Astrocyte (in vitro differentiated cells and primary cell): ENCODE measurements around the gene FEV. TPM values are rescaled to one million over a fixed set of nuclear protein-coding genes. Genes with fewer than 3 reads are reported as not detected.

Source experiments
- DNase-seq: peaks from one replicate; pipeline ENCODE4 v3.0.0-alpha.2; 2010; ENCODE audit warnings: low read depth
- FAIRE-seq: peaks from 2 replicates; lab custom pipeline; 2011; peaks lifted over from hg19 to GRCh38; lab: Jason Lieb, UNC
- H2AFZ ChIP-seq: 2 replicates; pipeline ENCODE4 v1.6.0; 2012; ENCODE audit warnings: low read depth, low read length, inconsistent platforms
- H3K27ac ChIP-seq: 2 replicates; pipeline ENCODE4 v1.5.1; 2011; ENCODE audit warnings: low read depth, low read length, inconsistent platforms
- H3K27me3 ChIP-seq: 2 replicates; pipeline ENCODE4 v1.6.0; 2011; ENCODE audit warnings: low read length, inconsistent platforms; ENCODE audit not compliant: insufficient read depth
- H3K36me3 ChIP-seq: 2 replicates; pipeline ENCODE4 v1.5.1; 2011; ENCODE audit warnings: low read length, inconsistent platforms; ENCODE audit not compliant: insufficient read depth
- H3K4me1 ChIP-seq: 2 replicates; pipeline ENCODE4 v1.5.1; 2011; ENCODE audit warnings: low read length, inconsistent platforms; ENCODE audit not compliant: insufficient read depth
- H3K4me2 ChIP-seq: 2 replicates; pipeline ENCODE4 v1.6.0; 2012; ENCODE audit warnings: low read length, inconsistent platforms
- H3K4me3 ChIP-seq: 2 replicates; pipeline ENCODE4 v1.5.1; 2011; ENCODE audit warnings: low read depth, mild to moderate bottlenecking, low read length, inconsistent platforms; ENCODE audit not compliant: insufficient read depth
- H3K79me2 ChIP-seq: 2 replicates; pipeline ENCODE4 v1.6.0; 2012; ENCODE audit warnings: mild to moderate bottlenecking, low read length, inconsistent platforms; ENCODE audit not compliant: insufficient read depth
- H3K9ac ChIP-seq: 2 replicates; pipeline ENCODE4 v1.6.0; 2012; ENCODE audit warnings: mild to moderate bottlenecking, low read length, inconsistent platforms
- H3K9me3 ChIP-seq: 2 replicates; pipeline ENCODE4 v1.5.1; 2012; ENCODE audit warnings: low read depth, mild to moderate bottlenecking, low read length, inconsistent platforms; ENCODE audit not compliant: insufficient read depth
- H4K20me1 ChIP-seq: 2 replicates; pipeline ENCODE4 v1.6.0; 2012; ENCODE audit warnings: low read length, inconsistent platforms; ENCODE audit not compliant: insufficient read depth
- H3K27ac Mint-ChIP-seq: one replicate; pipeline ENCODE4 v1.8.0; 2021; ENCODE audit warnings: mild to moderate bottlenecking, mixed read lengths; ENCODE audit not compliant: unreplicated experiment
- H3K27me3 Mint-ChIP-seq: one replicate; pipeline ENCODE4 v1.8.0; 2021; ENCODE audit warnings: low read depth, mixed read lengths; ENCODE audit not compliant: unreplicated experiment
- H3K36me3 Mint-ChIP-seq: one replicate; pipeline ENCODE4 v1.8.0; 2021; ENCODE audit warnings: low read depth, mixed read lengths; ENCODE audit not compliant: unreplicated experiment
- H3K4me1 Mint-ChIP-seq: one replicate; pipeline ENCODE4 v1.8.0; 2021; ENCODE audit warnings: low read depth, mixed read lengths; ENCODE audit not compliant: unreplicated experiment
- H3K4me3 Mint-ChIP-seq: one replicate; pipeline ENCODE4 v1.8.0; 2021; ENCODE audit warnings: mild to moderate bottlenecking, moderate library complexity, mixed read lengths; ENCODE audit not compliant: unreplicated experiment
- H3K9me3 Mint-ChIP-seq: one replicate; pipeline ENCODE4 v1.8.0; 2021; ENCODE audit warnings: mild to moderate bottlenecking, mixed read lengths; ENCODE audit not compliant: unreplicated experiment
- CTCF ChIP-seq: IDR thresholded peaks from 2 replicates; pipeline ENCODE4 v1.5.1; 2011; ENCODE audit warnings: low read depth, mild to moderate bottlenecking, inconsistent platforms, low read length, moderate library complexity; ENCODE audit not compliant: insufficient read depth
- EZH2 ChIP-seq: IDR thresholded peaks from 2 replicates; pipeline ENCODE4 v1.6.1; 2012; ENCODE audit warnings: mild to moderate bottlenecking, low read length, inconsistent platforms; ENCODE audit not compliant: insufficient read depth
- total RNA-seq: library from RNA; stranded (reverse); gene quantifications from 2 replicates; pipeline ENCODE4 v1.2.1, GENCODE V29; 2021

Gene FEV
- total RNA-seq, 1 donor from 2014 or later: not detected

GRCh38 chr2:219030177-219030940 is 45.4 kb upstream of the FEV start:
- H3K27ac Mint-ChIP-seq: no peak overlapping the region
- H3K4me3 Mint-ChIP-seq: no peak overlapping the region
- Histone ChIP-seq H3K9ac (no peak overlapping the region), H3K4me3 (no peak overlapping the region), H3K27ac (no peak overlapping the region), H3K36me3 (no peaks in the 10 kb centered on the region), H2AFZ (no peak overlapping the region), H3K9me3 (no peaks in the 10 kb centered on the region), H3K27me3 (peaks cover 20% of the 10 kb centered on the region), H4K20me1 (no peaks in the 10 kb centered on the region), H3K4me2 (no peak overlapping the region), H3K79me2 (no peaks in the 10 kb centered on the region), H3K4me1 (no peaks in the 10 kb centered on the region)
- DNase-seq (no peak), FAIRE-seq (no peak)
- H3K9me3 Mint-ChIP-seq: no peaks in the 10 kb centered on the region
- H3K36me3 Mint-ChIP-seq: no peaks in the 10 kb centered on the region
- H3K27me3 Mint-ChIP-seq: peaks cover 71% of the 10 kb centered on the region
- TF ChIP-seq CTCF (no peak), EZH2 (no peak)
- no peaks in the 10 kb centered on the region for H3K4me1 Mint-ChIP-seq

- Histone ChIP-seq H3K9ac (no peak overlapping the region), H3K36me3 (no peaks in the 10 kb centered on the region), H2AFZ (no peak overlapping the region), H3K27me3 (peaks cover 19% of the 10 kb centered on the region), H3K79me2 (no peaks in the 10 kb centered on the region), H3K4me1 (no peaks in the 10 kb centered on the region), H3K9me3 (no peaks in the 10 kb centered on the region), H3K4me3 (no peak overlapping the region), H4K20me1 (no peaks in the 10 kb centered on the region), H3K27ac (no peak overlapping the region), H3K4me2 (no peak overlapping the region)
- H3K36me3 Mint-ChIP-seq: no peaks in the 10 kb centered on the region
- peak; percentile 17 for DNase-seq
- no peak overlapping the region for H3K4me3 Mint-ChIP-seq
- H3K4me1 Mint-ChIP-seq: no peaks in the 10 kb centered on the region
- H3K27ac Mint-ChIP-seq: no peak overlapping the region
- H3K9me3 Mint-ChIP-seq: no peaks in the 10 kb centered on the region
- TF ChIP-seq CTCF (peak; percentile 74), EZH2 (no peak)
- FAIRE-seq: peak; percentile 71
- H3K27me3 Mint-ChIP-seq: peaks cover 71% of the 10 kb centered on the region
Observed at GRCh38 chr2:219029829-219030165, 44.8 kb upstream of the FEV start.
